Activated T-helper 2 cell treated with anti-CD3 and anti-CD28 coated beads, Interferon-gamma antibody, Interleukin-2, Interleukin-4, amounts not matched to agents 10 μg/mL and 5 μg/mL and 100 μg/mL, durations not matched to agents 14 hours and 24 hours and 36 hours (primary cell): Measurements from ENCODE around the gene OR2AP1. TPM values are rescaled to one million over a fixed set of nuclear protein-coding genes. Genes with fewer than 3 reads are reported as not detected.
A peak's percentile ranks its signal among the peaks of the same experiment; 100 is the strongest.

Source experiments
- DNase-seq: peaks from one replicate; pipeline ENCODE4 v3.0.0; 2021; ENCODE audit warnings: low spot score
- H3K27ac Mint-ChIP-seq: one replicate; pipeline ENCODE4 v1.8.0; 2021; ENCODE audit warnings: mixed read lengths
- H3K27me3 Mint-ChIP-seq: one replicate; pipeline ENCODE4 v1.8.0; 2021; ENCODE audit warnings: low read depth, mixed read lengths
- H3K36me3 Mint-ChIP-seq: one replicate; pipeline ENCODE4 v1.8.0; 2021; ENCODE audit warnings: low read depth, mixed read lengths
- H3K4me1 Mint-ChIP-seq: one replicate; pipeline ENCODE4 v1.8.0; 2021; ENCODE audit warnings: low read depth, mixed read lengths
- H3K4me3 Mint-ChIP-seq: one replicate; pipeline ENCODE4 v1.8.0; 2021; ENCODE audit warnings: low read depth, mild to moderate bottlenecking, moderate library complexity, mixed read lengths
- H3K9me3 Mint-ChIP-seq: one replicate; pipeline ENCODE4 v1.8.0; 2021; ENCODE audit warnings: mixed read lengths
- intact Hi-C: fragments of 100-400 bp; cut with micrococcal nuclease; formaldehyde crosslinking; loops from one replicate; pipeline ENCODE4 v1.15.1; 2023
- total RNA-seq: library from RNA; stranded (reverse); gene quantifications from 2 replicates; pipeline ENCODE4 v1.2.3, GENCODE V29; 2022

The OR2AP1 gene
- total RNA-seq, 1 donor from 2014 or later: 0.11 TPM

DNA sequence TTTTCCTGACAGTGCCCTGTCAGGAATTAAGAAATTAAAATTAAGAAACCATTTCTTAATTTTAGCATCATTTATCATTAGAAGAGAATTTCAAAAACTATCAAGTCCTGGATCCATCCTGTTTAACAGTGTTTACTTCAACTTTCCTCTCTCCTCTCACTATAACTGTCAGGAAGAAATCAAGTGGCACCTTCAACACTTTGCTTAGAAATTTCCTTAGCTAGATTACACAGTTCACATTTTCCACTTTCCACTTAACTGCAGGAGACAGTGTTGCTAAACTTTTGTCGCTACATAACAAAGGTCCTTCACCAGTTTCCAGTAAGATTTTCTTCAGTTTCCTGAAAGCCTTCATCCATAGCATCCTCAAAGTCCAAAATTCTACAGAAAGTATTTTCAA is 42.5 kb downstream of the OR2AP1 start:
- peaks cover 11% of the 10 kb centered on the region for H3K36me3 Mint-ChIP-seq
- H3K9me3 Mint-ChIP-seq: peaks cover 29% of the 10 kb centered on the region
- H3K4me3 Mint-ChIP-seq: no peak overlapping the region
- H3K4me1 Mint-ChIP-seq: peaks cover 20% of the 10 kb centered on the region
- intact Hi-C loops: loop anchor here (5.0 kb wide), 1 partner anchor 677 kb away; no protein-coding TSS in a partner anchor
- peaks cover 1% of the 10 kb centered on the region for H3K27me3 Mint-ChIP-seq
- no peak for DNase-seq
- no peak overlapping the region for H3K27ac Mint-ChIP-seq

DNA sequence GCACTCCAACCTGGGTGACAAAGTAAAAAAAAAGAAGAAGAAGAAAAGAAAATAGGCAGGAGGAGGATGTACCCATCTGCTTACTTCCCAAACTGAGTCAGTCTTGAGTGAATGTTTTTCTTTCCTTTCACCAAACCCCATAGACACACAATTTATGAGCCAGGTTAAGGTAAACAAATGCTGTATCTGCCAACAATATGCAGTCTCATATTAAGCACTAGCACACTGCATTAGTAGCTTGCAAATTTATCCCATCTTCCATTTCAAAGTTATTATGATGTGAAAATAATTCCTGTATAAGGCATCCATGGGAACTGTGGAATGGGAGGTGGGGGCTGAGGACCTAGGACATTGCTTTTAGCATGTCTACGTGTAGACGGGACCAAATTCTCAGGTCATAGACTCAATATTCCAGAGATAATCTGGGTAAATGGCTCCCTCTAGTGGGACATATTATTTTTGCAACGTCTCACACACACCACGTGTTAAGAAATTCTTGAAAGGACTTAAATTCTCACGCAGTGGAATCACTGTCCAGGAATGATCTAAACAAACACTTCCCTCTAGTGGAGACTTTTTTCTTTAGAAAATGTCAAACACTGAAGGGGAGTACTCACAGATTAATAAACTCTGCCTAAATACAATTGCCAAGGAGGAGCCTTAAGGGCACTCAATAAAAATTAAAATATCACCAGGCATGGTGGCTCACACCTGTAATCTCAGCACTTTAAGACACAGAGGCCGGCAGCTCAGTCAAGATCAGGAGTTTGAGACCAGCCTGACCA is 47.3 kb downstream of the OR2AP1 start:
- Mint-ChIP-seq H3K36me3 (peaks cover 11% of the 10 kb centered on the region), H3K27me3 (peaks cover 10% of the 10 kb centered on the region), H3K4me1 (peaks cover 5% of the 10 kb centered on the region), H3K9me3 (peaks cover 29% of the 10 kb centered on the region), H3K4me3 (no peak overlapping the region), H3K27ac (no peak overlapping the region)
- DNase-seq: peak; percentile 38
- intact Hi-C loops: loop anchor here (1.0 to 10.0 kb wide), 2 partner anchors 430 to 625 kb away; no protein-coding TSS in a partner anchor

GRCh38 chr12:55624056-55624455 is 51.8 kb downstream of the OR2AP1 start:
- Mint-ChIP-seq H3K4me3 (no peak overlapping the region), H3K4me1 (peaks cover 17% of the 10 kb centered on the region), H3K36me3 (no peaks in the 10 kb centered on the region), H3K27me3 (peaks cover 10% of the 10 kb centered on the region), H3K9me3 (no peaks in the 10 kb centered on the region), H3K27ac (no peak overlapping the region)
- no peak for DNase-seq
- intact Hi-C loops: loop anchor here (1.0 to 10.0 kb wide), 2 partner anchors 14 to 629 kb away; no protein-coding TSS in a partner anchor

Other genes starting within 250 kb of the OR2AP1 start
- gene OR6C3, start 241.7 kb upstream of the OR2AP1 start, total RNA-seq: not detected in 2 replicates
- gene OR6C75, start 209.5 kb upstream of the OR2AP1 start, total RNA-seq: not detected in 2 replicates
- not detected in 2 replicates for gene OR6C65, start 171.9 kb upstream of the OR2AP1 start, total RNA-seq
- not detected in 2 replicates for gene OR6C76, start 146.2 kb upstream of the OR2AP1 start, total RNA-seq
- gene OR6C2, start 128.4 kb upstream of the OR2AP1 start, total RNA-seq: not detected in 2 replicates
- gene OR6C70, start 102.3 kb upstream of the OR2AP1 start, total RNA-seq: 0.32 TPM in 1 of 2 replicates, not detected in the other
- gene OR6C68, start 80.1 kb upstream of the OR2AP1 start, total RNA-seq: not detected in 2 replicates
- gene OR6C4, start 22.9 kb upstream of the OR2AP1 start, total RNA-seq: not detected in 2 replicates
- gene OR10P1, start 64.4 kb downstream of the OR2AP1 start, total RNA-seq: not detected in 2 replicates
- gene ITGA7, start 135.4 kb downstream of the OR2AP1 start, total RNA-seq: 0.94 and 1.9 TPM in 2 replicates
- gene BLOC1S1, start 143.6 kb downstream of the OR2AP1 start, total RNA-seq: 72.3 and 73.9 TPM in 2 replicates
- 6.5 and 8.1 TPM in 2 replicates for gene RDH5, start 147.9 kb downstream of the OR2AP1 start, total RNA-seq
- gene CD63, start 156.5 kb downstream of the OR2AP1 start, total RNA-seq: 230 and 236 TPM in 2 replicates
- 15.3 and 15.4 TPM in 2 replicates for gene GDF11, start 170.7 kb downstream of the OR2AP1 start, total RNA-seq
- 78.3 and 82.2 TPM in 2 replicates for gene SARNP, start 245.3 kb downstream of the OR2AP1 start, total RNA-seq
- gene ORMDL2, start 245.6 kb downstream of the OR2AP1 start, total RNA-seq: 58.6 and 59.2 TPM in 2 replicates